A549 (cell line): ENCODE results near the gene GLIS1. TPM values are rescaled to one million over a fixed set of nuclear protein-coding genes. Genes with fewer than 3 reads are reported as not detected.

Experiments
- ATAC-seq, 2 experiments: fragments of 200-7000 bp in 1 of 2; fragments of >200 bp in 1 of 2; cut with Nextera tagmentation in 1 of 2; cut with Tn5 transposase in 1 of 2; 3 replicates each; pipeline versions ENCODE4 v1.8.0 to v1.9.1; 2018 to 2020; ENCODE audit warnings: mild to moderate bottlenecking in 1 of 2, moderate library complexity in 1 of 2
- CTCF ChIA-PET: fragments of 300-600 bp; sonication (Branson Sonifier 250); formaldehyde crosslinking; extraction: SDS; loops from one replicate; lab custom pipeline; 2021; ENCODE audit warnings: antibody characterized with exemption, inconsistent platforms; lab: Yijun Ruan, JAX
- POLR2A ChIA-PET: fragments of 350-600 bp; formaldehyde crosslinking; extraction: SDS; loops from one replicate; lab custom pipeline; 2021; ENCODE audit warnings: antibody characterized with exemption, inconsistent platforms; lab: Yijun Ruan, JAX
- DNase-seq, 2 experiments: peaks; one replicate each; pipeline versions ENCODE4 v3.0.0 to v3.0.0-alpha.2; 2011 to 2016; ENCODE audit warnings: low read depth in 1 of 2, low spot score in 1 of 2
- FAIRE-seq: peaks from 2 replicates; lab custom pipeline; 2011; peaks lifted over from hg19 to GRCh38; lab: Jason Lieb, UNC
- H3K27ac ChIP-seq, 2 experiments: fragments of >200 bp; sonication (Bioruptor Twin); formaldehyde crosslinking; 3 replicates each; pipeline ENCODE4 v1.5.1; 2016 to 2017
- H3K4me1 ChIP-seq: fragments of >200 bp; sonication (Bioruptor Twin); formaldehyde crosslinking; 3 replicates; pipeline ENCODE4 v1.6.1; 2016
- H3K4me2 ChIP-seq: fragments of >200 bp; sonication (Bioruptor Twin); formaldehyde crosslinking; 3 replicates; pipeline ENCODE4 v1.6.1; 2016
- H3K4me3 ChIP-seq: fragments of >200 bp; sonication (Bioruptor Twin); formaldehyde crosslinking; 3 replicates; pipeline ENCODE4 v1.5.1; 2016
- H3K9me3 ChIP-seq: fragments of >200 bp; sonication (Bioruptor Twin); formaldehyde crosslinking; 3 replicates; pipeline ENCODE4 v1.6.1; 2016
- ATOH8 ChIP-seq: fragments of 250-450 bp; sonication (Bioruptor Pico); IDR thresholded peaks from 2 replicates; pipeline ENCODE4 v1.5.0; 2020; ENCODE audit warnings: low read depth, mild to moderate bottlenecking, moderate library complexity
- BHLHE40 ChIP-seq: IDR thresholded peaks from 2 replicates; pipeline ENCODE4 v1.6.1; 2012; ENCODE audit warnings: low read depth, low read length, inconsistent platforms
- ESRRA ChIP-seq: fragments of 150-350 bp; IDR thresholded peaks from 2 replicates; pipeline ENCODE4 v1.6.1; 2014; ENCODE audit warnings: mild to moderate bottlenecking, low read length, borderline replicate concordance
- FOXS1 ChIP-seq: fragments of 250-450 bp; sonication (Bioruptor Pico); IDR thresholded peaks from 2 replicates; pipeline ENCODE4 v1.5.0; 2020; ENCODE audit warnings: mild to moderate bottlenecking, moderate library complexity
- GATA3 ChIP-seq: IDR thresholded peaks from 2 replicates; pipeline ENCODE4 v1.6.1; 2012; ENCODE audit warnings: borderline replicate concordance
- HDAC2 ChIP-seq: fragments of 200-600 bp; sonication (generic); IDR thresholded peaks from 2 replicates; pipeline ENCODE4 v1.6.1; 2016
- HEYL ChIP-seq: fragments of 250-450 bp; sonication (Bioruptor Pico); IDR thresholded peaks from 2 replicates; pipeline ENCODE4 v1.8.0; 2021; ENCODE audit warnings: mild to moderate bottlenecking, moderate library complexity
- HOXB13 ChIP-seq: fragments of 250-450 bp; sonication (Bioruptor Pico); IDR thresholded peaks from 2 replicates; pipeline ENCODE4 v1.5.0; 2020; ENCODE audit warnings: low read depth, mild to moderate bottlenecking, moderate library complexity
- KDM1A ChIP-seq: fragments of 200-600 bp; sonication (generic); IDR thresholded peaks from 2 replicates; pipeline ENCODE4 v1.6.1; 2016; ENCODE audit warnings: low read depth, mild to moderate bottlenecking
- KDM5A ChIP-seq: fragments of 200-600 bp; sonication (generic); IDR thresholded peaks from 2 replicates; pipeline ENCODE4 v1.6.1; 2016; ENCODE audit warnings: antibody characterized with exemption, mild to moderate bottlenecking
- NFE2L2 ChIP-seq: fragments of 150-350 bp; conservative IDR thresholded peaks from 2 replicates; pipeline ENCODE4 v1.6.1; 2014; ENCODE audit warnings: low read length
- PBX3 ChIP-seq: IDR thresholded peaks from 2 replicates; pipeline ENCODE4 v1.6.1; 2012
- PHF8 ChIP-seq: fragments of 200-600 bp; sonication (generic); IDR thresholded peaks from 2 replicates; pipeline ENCODE4 v1.6.1; 2016; ENCODE audit warnings: low read depth, mild to moderate bottlenecking, antibody characterized with exemption, moderate library complexity, borderline replicate concordance
- POLR2AphosphoS2 ChIP-seq: conservative IDR thresholded peaks from 2 replicates; pipeline ENCODE4 v1.6.1; 2012; ENCODE audit warnings: low read length, improper control_type of control experiment, inconsistent platforms
- RARB ChIP-seq: fragments of 250-450 bp; sonication (Bioruptor Pico); IDR thresholded peaks from 2 replicates; pipeline ENCODE4 v1.8.0; 2021; ENCODE audit warnings: mild to moderate bottlenecking, moderate library complexity
- RCOR1 ChIP-seq: fragments of 150-350 bp; IDR thresholded peaks from 2 replicates; pipeline ENCODE4 v1.6.1; 2014; ENCODE audit warnings: antibody characterized with exemption, low read length, low read depth
- RNF2 ChIP-seq: fragments of 200-600 bp; sonication (generic); IDR thresholded peaks from 2 replicates; pipeline ENCODE4 v1.6.1; 2016; ENCODE audit warnings: low read depth, mild to moderate bottlenecking, antibody characterized with exemption, moderate library complexity, borderline replicate concordance
- WGBS: methylation state at CpG from one replicate; pipeline ENCODE4 v1.1.6; 2017; ENCODE audit errors: missing lambda C conversion rate; 5-methylcytosine and 5-hydroxymethylcytosine counted together
- polyA plus RNA-seq, 4 experiments: library from polyadenylated mRNA; depleted of rRNA in 3 of 4; stranded (reverse); fragments of >200 nt; fragmentation: RNase III in 1 of 4; extraction: RNeasy Plus Mini Kit Qiagen cat#74134 plus additional on column Dnase treatment in 1 of 4; gene quantifications; 2 replicates in 3 of 4; 3 replicates in 1 of 4; pipeline ENCODE4 v1.2.3, GENCODE V29; 2011 to 2017

The GLIS1 gene
- polyA plus RNA-seq, 2 of the 4 experiments (the other 2 are of a cell fraction): 0.04 TPM; not detected in 1

GRCh38 chr1:53693339-53693738, 45.6 kb downstream of the GLIS1 start:
- no peak for ATAC-seq
- POLR2A ChIA-PET: no interaction called here
- Histone ChIP-seq H3K4me2 (no peak overlapping the region), H3K4me1 (no peaks in the 10 kb centered on the region), H3K27ac (no peak overlapping the region), H3K4me3 (no peak overlapping the region), H3K9me3 (no peaks in the 10 kb centered on the region)
- CTCF ChIA-PET: interaction anchor here (1.8 kb wide), 1 partner anchor 12 kb away, joined by 10 read pairs; no protein-coding TSS in a partner anchor
- 65% methylated on average over 6 of the region's 8 CpGs for WGBS
- TF ChIP-seq HOXB13 (CRISPR knock-in tag) (no peak), GATA3 (no peak), KDM5A (no peak), RNF2 (no peak), PHF8 (no peak), RARB (CRISPR knock-in tag) (no peak), ESRRA (no peak), HEYL (CRISPR knock-in tag) (no peak), BHLHE40 (no peak), FOXS1 (CRISPR knock-in tag) (no peak), HDAC2 (no peak), NFE2L2 (no peak), RCOR1 (no peak)
- no peak for FAIRE-seq
- no peak for DNase-seq

GRCh38 chr1:53691326-53691725, 47.6 kb downstream of the GLIS1 start:
- CTCF ChIA-PET: interaction anchor here (0.6 to 2.3 kb wide), 2 partner anchors 9 to 259 kb away, joined by 3 to 7 read pairs; no protein-coding TSS in a partner anchor
- POLR2A ChIA-PET: no interaction called here
- H3K4me2 ChIP-seq: no peak overlapping the region
- no peaks in the 10 kb centered on the region for H3K9me3 ChIP-seq
- TF ChIP-seq POLR2AphosphoS2: no peak
- no peak for ATAC-seq
- no peak overlapping the region for H3K27ac ChIP-seq
- WGBS: 55% methylated on average over 7 of the region's 7 CpGs
- no peak overlapping the region for H3K4me3 ChIP-seq
- H3K4me1 ChIP-seq: no peaks in the 10 kb centered on the region
- FAIRE-seq: no peak
- DNase-seq: no peak

- CTCF ChIA-PET: interaction anchor here (2.3 kb wide), 1 partner anchor 8 kb away, joined by 7 read pairs; no protein-coding TSS in a partner anchor
- WGBS: 38% methylated on average over 9 of the region's 11 CpGs
- FAIRE-seq: no peak
- Histone ChIP-seq H3K4me2 (no peak overlapping the region), H3K4me3 (no peak overlapping the region), H3K9me3 (no peaks in the 10 kb centered on the region), H3K4me1 (no peaks in the 10 kb centered on the region), H3K27ac (no peak overlapping the region)
- TF ChIP-seq PBX3: no peak
- DNase-seq: no peak
- ATAC-seq: no peak
- POLR2A ChIA-PET: no interaction called here
Observed at GRCh38 chr1:53690411-53690810, 48.6 kb downstream of the GLIS1 start.

GRCh38 chr1:53689736-53690326, 49.1 kb downstream of the GLIS1 start:
- Histone ChIP-seq H3K27ac (no peak overlapping the region), H3K9me3 (no peaks in the 10 kb centered on the region), H3K4me3 (no peak overlapping the region), H3K4me2 (no peak overlapping the region), H3K4me1 (no peaks in the 10 kb centered on the region)
- POLR2A ChIA-PET: no interaction called here
- ATAC-seq: no peak
- CTCF ChIA-PET: interaction anchor here (1.8 to 2.3 kb wide), 2 partner anchors 8 to 204 kb away, joined by 5 to 7 read pairs; no protein-coding TSS in a partner anchor
- WGBS: 61% methylated on average over 7 of the region's 12 CpGs
- TF ChIP-seq KDM5A (no peak), BHLHE40 (no peak), KDM1A (no peak), ATOH8 (CRISPR knock-in tag) (no peak)
- TF ChIP-seq, all 56 proteins: peak for 0
- DNase-seq (no peak), FAIRE-seq (no peak)
